HUES64 (cell line): ENCODE results near the gene TOX2.

Experiments used
- H3K27ac ChIP-seq: 2 replicates; pipeline ENCODE4 v1.7.0; 2013; ENCODE audit warnings: low read depth, low read length, inconsistent platforms
- H3K27me3 ChIP-seq: 2 replicates; pipeline ENCODE4 v1.6.1; 2013; ENCODE audit warnings: mild to moderate bottlenecking, low read length; ENCODE audit not compliant: insufficient read depth
- H3K36me3 ChIP-seq: 2 replicates; pipeline ENCODE4 v1.6.1; 2013; ENCODE audit warnings: mild to moderate bottlenecking, low read length; ENCODE audit not compliant: insufficient read depth
- H3K4me1 ChIP-seq: 2 replicates; pipeline ENCODE4 v1.6.1; 2013; ENCODE audit warnings: mild to moderate bottlenecking, low read length, moderate library complexity; ENCODE audit not compliant: insufficient read depth
- H3K4me3 ChIP-seq: 2 replicates; pipeline ENCODE4 v1.5.1; 2013; ENCODE audit warnings: mild to moderate bottlenecking, low read length, moderate library complexity
- H3K9ac ChIP-seq: 2 replicates; pipeline ENCODE4 v1.6.1; 2013; ENCODE audit warnings: mild to moderate bottlenecking, low read depth, low read length
- H3K9me3 ChIP-seq: 2 replicates; pipeline ENCODE4 v1.6.1; 2013; ENCODE audit warnings: low read depth, low read length; ENCODE audit not compliant: insufficient read depth
- WGBS: fragments of 150-250, 120-280 bp; methylation state at CpG from one replicate; pipeline ENCODE4 v1.1.7; 2013; ENCODE audit warnings: missing lambda C conversion rate; 5-methylcytosine and 5-hydroxymethylcytosine counted together

The TOX2 gene

DNA sequence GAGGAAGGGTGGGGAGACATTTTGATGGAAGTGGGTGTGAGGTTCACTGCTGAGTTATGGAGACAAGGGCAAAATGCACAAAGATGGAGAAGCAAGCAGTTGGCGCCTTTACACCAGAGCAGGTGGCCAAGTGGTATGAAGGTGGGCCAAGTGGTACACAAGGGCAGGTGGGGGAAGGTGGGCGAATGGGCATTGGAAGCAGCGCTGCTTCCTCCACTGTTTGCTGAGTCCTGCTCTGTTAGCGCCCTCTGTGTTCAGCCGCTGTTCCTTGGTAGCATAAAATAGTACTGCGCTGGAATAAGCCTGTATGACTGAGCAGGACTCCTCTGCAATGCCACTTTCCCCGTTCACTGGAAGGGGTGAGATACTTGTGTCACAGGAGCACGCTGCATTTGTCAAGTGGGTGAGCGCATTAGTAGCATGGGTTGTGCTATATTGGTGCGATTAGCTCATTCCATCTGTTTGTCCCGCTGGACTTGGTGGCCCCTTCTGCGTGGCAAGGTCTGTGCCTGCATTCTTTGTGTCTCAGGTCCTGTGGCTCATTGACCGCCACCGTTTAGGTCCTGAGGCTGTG lies 116.4 kb downstream of the TOX2 start:
- Histone ChIP-seq H3K36me3 (no peaks in the 10 kb centered on the region), H3K9me3 (no peaks in the 10 kb centered on the region), H3K9ac (no peak overlapping the region), H3K4me1 (no peaks in the 10 kb centered on the region), H3K27me3 (no peaks in the 10 kb centered on the region), H3K27ac (no peak overlapping the region), H3K4me3 (no peak overlapping the region)
- 94% methylated on average over 14 of the region's 14 CpGs for WGBS

DNA sequence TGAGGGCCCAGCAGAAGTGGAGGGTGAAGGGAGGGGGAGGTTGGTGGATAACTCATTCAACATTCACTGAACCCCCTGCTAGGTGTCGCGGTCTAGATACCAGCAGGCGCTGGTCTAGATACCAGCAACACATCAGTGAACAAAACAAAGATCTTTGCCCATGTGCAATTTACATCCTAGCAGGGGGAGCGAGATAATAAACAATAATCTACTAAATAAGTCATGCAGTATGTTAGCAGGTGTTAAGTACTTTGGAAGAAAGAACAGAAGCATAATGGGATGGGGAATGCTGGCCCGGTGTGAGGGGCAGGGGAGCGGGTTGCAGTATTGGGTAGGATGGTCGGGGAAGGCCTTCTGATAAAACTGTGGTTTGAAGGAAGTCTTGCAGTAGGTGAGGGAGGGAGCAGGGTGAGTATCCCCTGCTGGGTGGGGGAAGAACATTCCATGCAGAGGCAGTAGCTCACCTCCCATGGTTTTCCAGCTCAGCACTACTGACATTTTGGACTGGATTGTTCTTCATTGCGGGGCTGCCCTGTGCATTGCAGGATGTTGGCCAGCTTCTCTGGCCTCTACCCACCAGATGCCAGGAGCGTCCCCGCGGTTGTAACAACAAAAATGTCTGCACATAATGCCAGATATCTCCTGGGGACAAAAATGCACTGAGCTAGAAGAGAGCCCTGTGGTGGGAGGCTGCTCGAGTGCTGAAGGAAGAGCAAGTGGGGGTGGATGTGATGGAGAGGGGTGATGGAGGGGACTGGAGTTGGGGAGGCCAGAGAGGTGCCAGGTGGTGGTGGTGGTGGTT lies 117.3 kb downstream of the TOX2 start:
- WGBS: 77% methylated on average over 11 of the region's 12 CpGs
- no peaks in the 10 kb centered on the region for H3K27me3 ChIP-seq
- H3K4me3 ChIP-seq: no peak overlapping the region
- H3K36me3 ChIP-seq: no peaks in the 10 kb centered on the region
- no peaks in the 10 kb centered on the region for H3K4me1 ChIP-seq
- H3K9ac ChIP-seq: no peak overlapping the region
- H3K9me3 ChIP-seq: no peaks in the 10 kb centered on the region
- H3K27ac ChIP-seq: no peak overlapping the region

DNA sequence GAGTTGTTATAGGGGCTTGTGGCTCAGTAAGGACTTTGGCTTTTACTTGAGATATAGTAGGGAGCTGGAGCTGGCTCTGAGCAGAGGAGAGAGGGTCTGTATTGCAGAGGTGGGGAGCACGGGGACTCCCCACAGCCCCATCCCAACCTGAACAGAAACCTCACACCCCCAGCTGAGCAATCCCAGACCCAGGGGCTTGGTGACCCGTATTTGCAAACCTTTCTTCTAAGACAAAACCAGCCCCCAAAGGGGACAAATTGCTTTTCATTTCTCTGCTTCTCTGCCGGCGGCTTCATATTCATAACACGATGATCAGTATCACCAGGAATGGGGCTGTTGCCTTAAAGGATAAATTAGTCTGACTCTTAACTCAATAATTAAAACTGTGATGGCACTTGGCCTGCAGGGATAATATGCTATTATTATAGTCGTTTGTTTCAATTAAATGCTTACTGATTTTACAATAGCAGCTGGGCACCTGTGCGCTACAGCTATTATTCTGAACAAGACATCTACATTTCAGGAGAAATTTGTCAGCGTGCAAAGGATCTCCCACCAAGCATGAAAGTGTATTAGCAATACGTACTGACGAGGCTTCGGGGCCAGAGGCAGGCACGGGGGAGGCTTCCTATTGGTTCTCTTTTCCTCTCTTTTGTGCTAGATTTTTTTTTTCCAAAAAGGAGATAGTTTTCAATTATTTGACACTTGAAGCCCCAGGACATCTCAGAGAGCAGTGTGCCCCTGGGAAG lies 118.1 kb downstream of the TOX2 start:
- H3K27me3 ChIP-seq: no peaks in the 10 kb centered on the region
- no peaks in the 10 kb centered on the region for H3K9me3 ChIP-seq
- H3K4me1 ChIP-seq: no peaks in the 10 kb centered on the region
- no peak overlapping the region for H3K27ac ChIP-seq
- H3K36me3 ChIP-seq: no peaks in the 10 kb centered on the region
- H3K4me3 ChIP-seq: no peak overlapping the region
- no peak overlapping the region for H3K9ac ChIP-seq
- WGBS: 87% methylated on average over 11 of the region's 12 CpGs

DNA sequence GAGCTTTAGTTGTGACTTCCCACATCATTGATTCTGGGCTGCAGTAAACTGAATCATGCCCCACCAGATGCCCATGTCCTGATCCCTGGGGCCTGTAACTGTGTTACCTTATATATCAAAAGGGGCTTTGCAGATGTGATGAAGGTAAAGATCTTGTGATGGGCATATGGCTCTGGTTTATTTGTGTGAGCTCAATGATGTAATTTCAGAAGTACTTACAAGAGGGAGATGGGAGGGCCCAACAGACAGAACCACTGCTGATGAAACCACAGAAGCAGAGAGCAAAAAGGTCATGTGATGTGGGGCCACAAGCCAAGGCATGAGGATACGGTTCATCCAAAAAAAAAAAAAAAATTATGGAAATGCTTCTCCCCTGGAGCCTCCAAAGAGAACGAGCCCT lies 118.7 kb downstream of the TOX2 start:
- H3K9ac ChIP-seq: no peak overlapping the region
- no peak overlapping the region for H3K4me3 ChIP-seq
- 58% methylated on average over 2 of the region's 2 CpGs for WGBS
- no peaks in the 10 kb centered on the region for H3K4me1 ChIP-seq
- H3K9me3 ChIP-seq: no peaks in the 10 kb centered on the region
- no peak overlapping the region for H3K27ac ChIP-seq
- H3K27me3 ChIP-seq: no peaks in the 10 kb centered on the region
- H3K36me3 ChIP-seq: no peaks in the 10 kb centered on the region

DNA sequence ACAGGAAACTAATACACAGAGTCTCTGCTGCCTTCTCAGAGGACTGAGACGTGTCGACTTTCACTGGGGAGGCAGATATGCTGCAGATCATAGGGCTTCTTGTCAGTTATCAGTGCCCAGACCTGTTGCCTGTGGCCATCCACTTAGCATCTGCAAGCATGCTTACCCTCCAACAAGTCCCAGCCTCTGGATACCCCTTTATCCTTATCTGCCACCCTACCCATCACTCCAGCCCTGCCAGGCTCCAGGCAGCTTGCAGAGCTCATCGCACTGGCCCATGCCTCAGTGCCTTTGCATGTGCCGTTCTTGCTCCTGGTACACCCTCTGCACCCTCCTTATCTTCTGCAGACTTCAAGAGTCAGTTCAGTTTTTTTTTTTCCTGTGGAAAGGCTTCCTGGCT lies 119.2 kb downstream of the TOX2 start:
- Histone ChIP-seq H3K4me3 (no peak overlapping the region), H3K27ac (no peak overlapping the region), H3K9ac (no peak overlapping the region), H3K36me3 (no peaks in the 10 kb centered on the region), H3K4me1 (no peaks in the 10 kb centered on the region), H3K9me3 (no peaks in the 10 kb centered on the region), H3K27me3 (no peaks in the 10 kb centered on the region)
- 93% methylated on average over 4 of the region's 4 CpGs for WGBS

DNA sequence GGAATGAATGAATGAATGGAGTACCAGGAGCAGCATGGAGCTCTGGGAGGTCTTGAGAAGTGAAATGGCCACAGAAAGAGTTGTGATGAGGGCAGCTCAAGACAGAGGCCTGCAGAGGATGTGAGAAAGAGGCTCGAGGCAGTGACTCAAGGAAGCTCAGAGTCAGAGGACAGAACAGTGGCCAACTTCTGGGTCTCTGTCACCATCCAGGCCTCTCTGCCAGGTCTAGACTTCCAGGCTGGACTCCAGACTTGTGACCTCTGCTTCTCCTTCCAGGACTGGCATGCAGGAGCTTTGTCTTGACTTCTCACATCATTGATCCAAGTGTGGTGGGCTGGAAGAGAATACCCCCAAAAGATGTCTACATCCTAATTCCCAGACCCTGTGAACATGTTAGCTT lies 119.8 kb downstream of the TOX2 start:
- H3K4me3 ChIP-seq: no peak overlapping the region
- no peaks in the 10 kb centered on the region for H3K27me3 ChIP-seq
- H3K9me3 ChIP-seq: no peaks in the 10 kb centered on the region
- 100% methylated on average over 1 of the region's 1 CpG for WGBS
- H3K9ac ChIP-seq: no peak overlapping the region
- H3K36me3 ChIP-seq: no peaks in the 10 kb centered on the region
- no peak overlapping the region for H3K27ac ChIP-seq
- H3K4me1 ChIP-seq: no peaks in the 10 kb centered on the region

DNA sequence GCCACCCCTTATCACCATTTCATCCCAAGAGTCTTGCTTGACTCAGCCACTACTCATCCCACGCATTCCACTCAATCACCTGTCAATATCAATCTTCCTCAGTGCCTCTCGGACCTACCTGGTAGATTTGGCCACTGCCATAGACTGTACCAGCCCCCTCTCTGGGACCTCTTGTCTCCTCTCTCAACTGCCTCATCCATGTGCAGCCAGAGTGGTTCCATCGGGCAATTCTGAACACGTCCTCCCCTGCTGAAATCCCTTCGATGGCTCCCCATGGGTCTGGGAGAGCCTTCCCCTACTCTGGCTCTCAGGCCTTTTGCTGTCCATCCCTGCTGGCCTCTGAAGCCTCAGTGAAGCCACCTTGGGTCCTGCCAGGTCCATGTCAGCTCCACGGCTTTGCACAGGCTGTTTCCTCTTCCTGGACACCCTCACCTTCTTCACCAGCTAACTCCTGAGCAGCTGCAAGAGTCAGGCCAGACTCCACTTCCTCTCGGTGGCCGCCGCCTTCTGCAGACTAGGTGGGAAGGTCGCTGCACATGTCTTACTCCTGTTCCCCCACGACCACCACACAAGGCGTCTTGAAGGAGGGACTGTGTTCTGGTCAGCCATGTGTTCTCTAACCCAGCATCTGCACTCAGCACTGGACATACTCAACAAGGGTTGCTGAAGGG lies 120.4 kb downstream of the TOX2 start:
- H3K4me3 ChIP-seq: no peak overlapping the region
- no peaks in the 10 kb centered on the region for H3K36me3 ChIP-seq
- no peak overlapping the region for H3K27ac ChIP-seq
- WGBS: 83% methylated on average over 12 of the region's 12 CpGs
- H3K27me3 ChIP-seq: no peaks in the 10 kb centered on the region
- H3K9me3 ChIP-seq: no peaks in the 10 kb centered on the region
- no peaks in the 10 kb centered on the region for H3K4me1 ChIP-seq
- H3K9ac ChIP-seq: no peak overlapping the region

DNA sequence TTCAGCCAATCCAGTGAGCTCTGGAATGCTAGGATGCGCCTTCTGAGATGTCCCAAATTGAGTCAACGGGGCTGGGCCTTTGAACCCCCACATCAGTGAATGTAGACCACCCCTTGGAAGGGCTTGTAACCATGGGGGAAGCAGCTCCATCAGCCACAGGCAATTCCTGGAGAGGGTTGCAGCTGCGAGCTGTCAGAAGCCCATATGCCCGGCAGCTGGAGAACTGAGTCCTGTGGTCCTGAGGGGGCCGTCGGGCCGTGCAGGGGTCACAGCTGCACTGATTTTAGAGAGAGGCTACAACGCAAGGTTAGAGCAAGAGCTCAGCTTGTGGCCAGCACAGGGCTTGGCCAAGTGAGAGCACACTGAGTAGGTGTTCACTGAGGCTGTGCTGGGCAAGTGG lies 121.3 kb downstream of the TOX2 start:
- H3K27me3 ChIP-seq: no peaks in the 10 kb centered on the region
- H3K36me3 ChIP-seq: no peaks in the 10 kb centered on the region
- no peak overlapping the region for H3K27ac ChIP-seq
- no peaks in the 10 kb centered on the region for H3K4me1 ChIP-seq
- H3K9ac ChIP-seq: no peak overlapping the region
- H3K9me3 ChIP-seq: no peaks in the 10 kb centered on the region
- 95% methylated on average over 8 of the region's 8 CpGs for WGBS
- H3K4me3 ChIP-seq: no peak overlapping the region

DNA sequence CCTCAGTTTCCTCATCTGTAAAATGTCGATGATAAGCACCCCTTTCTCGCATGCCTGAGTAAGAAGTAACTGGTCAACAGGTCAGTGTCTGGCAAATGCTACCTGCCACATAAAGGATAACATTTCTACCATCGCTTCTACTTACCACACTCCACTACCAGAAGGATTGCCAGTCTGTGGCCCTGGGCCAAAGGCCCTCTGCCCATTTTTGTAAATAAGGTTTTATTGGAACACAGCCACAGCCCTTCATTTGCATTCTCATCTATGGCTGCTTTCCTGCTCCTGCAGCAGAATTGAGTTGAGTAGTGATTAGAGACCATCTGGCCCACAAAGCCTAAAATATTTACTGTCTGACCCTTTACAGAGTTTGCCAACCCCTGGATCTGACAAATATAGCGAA lies 121.8 kb downstream of the TOX2 start:
- Histone ChIP-seq H3K36me3 (no peaks in the 10 kb centered on the region), H3K9me3 (no peaks in the 10 kb centered on the region), H3K27me3 (no peaks in the 10 kb centered on the region), H3K4me3 (no peak overlapping the region), H3K27ac (no peak overlapping the region), H3K4me1 (no peaks in the 10 kb centered on the region), H3K9ac (no peak overlapping the region)
- 93% methylated on average over 4 of the region's 4 CpGs for WGBS

DNA sequence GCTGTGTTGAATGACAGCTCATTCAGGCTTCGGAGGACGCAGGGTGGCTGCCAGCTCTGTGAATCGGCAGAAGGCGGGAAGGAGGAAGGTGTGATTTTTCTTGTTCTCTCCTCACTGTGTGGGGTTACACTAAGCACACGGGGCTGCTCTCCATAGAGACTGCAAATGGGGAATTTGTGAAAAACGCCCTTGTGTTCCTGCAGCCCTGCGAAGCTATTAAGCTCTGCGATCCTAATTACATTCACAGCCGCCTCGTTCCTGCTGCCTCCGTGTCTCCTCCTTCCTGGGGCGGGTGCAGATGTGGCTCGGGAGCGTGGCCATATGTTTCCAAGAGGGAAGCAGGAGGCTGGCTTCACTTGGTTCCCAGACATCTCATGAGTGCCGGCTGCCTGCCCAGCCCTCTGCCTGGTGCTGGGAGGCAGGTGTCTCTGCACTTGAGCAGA lies 124.0 kb downstream of the TOX2 start:
- Histone ChIP-seq H3K9ac (no peak overlapping the region), H3K27me3 (no peaks in the 10 kb centered on the region), H3K36me3 (no peaks in the 10 kb centered on the region), H3K4me1 (no peaks in the 10 kb centered on the region), H3K9me3 (no peaks in the 10 kb centered on the region), H3K27ac (no peak overlapping the region), H3K4me3 (no peak overlapping the region)
- 84% methylated on average over 15 of the region's 15 CpGs for WGBS

DNA sequence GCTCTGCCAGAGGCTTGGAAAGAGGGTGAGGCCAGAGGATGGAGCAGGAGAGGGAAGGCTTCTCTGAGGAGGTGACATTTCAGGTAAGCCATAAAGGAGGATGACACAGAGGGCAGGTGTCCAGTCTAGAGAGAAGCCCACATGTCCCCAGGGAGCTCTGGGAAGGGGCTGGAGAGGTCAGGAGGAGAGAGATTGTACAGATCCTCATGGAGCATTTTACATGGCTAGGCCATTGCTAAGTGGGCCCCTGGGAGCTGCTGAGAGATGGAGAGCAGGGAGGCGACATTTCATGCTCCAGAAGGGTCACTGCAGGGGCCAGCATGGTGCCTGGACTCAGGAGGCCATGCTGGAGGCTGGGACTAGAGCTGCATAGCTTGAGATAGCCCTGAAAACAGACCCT lies 124.5 kb downstream of the TOX2 start:
- H3K9ac ChIP-seq: no peak overlapping the region
- H3K36me3 ChIP-seq: no peaks in the 10 kb centered on the region
- whole genome bisulfite sequencing: 94% methylated on average over 1 of the region's 1 CpG
- no peaks in the 10 kb centered on the region for H3K4me1 ChIP-seq
- H3K27ac ChIP-seq: no peak overlapping the region
- H3K9me3 ChIP-seq: no peaks in the 10 kb centered on the region
- H3K27me3 ChIP-seq: no peaks in the 10 kb centered on the region
- H3K4me3 ChIP-seq: no peak overlapping the region
